Natural killer cell (primary cell): ENCODE results near the gene HOXA7. TPM values are rescaled to one million over a fixed set of nuclear protein-coding genes. Genes with fewer than 3 reads are reported as not detected.
A peak's percentile ranks its signal among the peaks of the same experiment; 100 is the strongest.

Experiments used
- ATAC-seq, 3 donors: fragments of 150-1000 bp in 2 of 3; fragments of 200-7000 bp in 1 of 3; cut with Tn5 transposase; 1 replicate in 1 of 3; 2 replicates in 2 of 3; pipeline ENCODE4 v1.10.0; 2021; ENCODE audit warnings: mild to moderate bottlenecking in 2 of 3, moderate library complexity in 2 of 3
- DNase-seq, 2 donors: peaks; one replicate each; pipeline versions ENCODE4 v3.0.0 to v3.0.0-alpha.2; 2013 to 2021; ENCODE audit warnings: mixed read lengths in 1 of 2
- H3K27ac ChIP-seq: one replicate; pipeline ENCODE4 v1.5.1; 2013; ENCODE audit warnings: mild to moderate bottlenecking, low read length
- H3K27me3 ChIP-seq: one replicate; pipeline ENCODE4 v1.6.1; 2013; ENCODE audit warnings: low read length; ENCODE audit not compliant: control insufficient read depth, insufficient read depth
- H3K36me3 ChIP-seq: one replicate; pipeline ENCODE4 v1.6.1; 2013; ENCODE audit warnings: low read length; ENCODE audit not compliant: control insufficient read depth, insufficient read depth
- H3K4me1 ChIP-seq: one replicate; pipeline ENCODE4 v1.6.1; 2013; ENCODE audit warnings: low read length; ENCODE audit not compliant: control insufficient read depth, insufficient read depth
- H3K4me3 ChIP-seq: one replicate; pipeline ENCODE4 v1.5.1; 2013; ENCODE audit warnings: low read length
- H3K9me3 ChIP-seq: one replicate; pipeline ENCODE4 v1.6.1; 2013; ENCODE audit warnings: low read length; ENCODE audit not compliant: control insufficient read depth, insufficient read depth
- H3K27ac Mint-ChIP-seq, 2 donors: one replicate each; pipeline ENCODE4 v1.8.0; 2022; ENCODE audit warnings: mild to moderate bottlenecking in 2 of 2, mixed read lengths in 2 of 2, moderate library complexity in 1 of 2
- H3K27me3 Mint-ChIP-seq, 2 donors: one replicate each; pipeline ENCODE4 v1.8.0; 2022; ENCODE audit warnings: low read depth in 2 of 2, mixed read lengths in 2 of 2
- H3K36me3 Mint-ChIP-seq: one replicate; pipeline ENCODE4 v1.8.0; 2022; ENCODE audit warnings: mixed read lengths
- H3K4me1 Mint-ChIP-seq, 2 donors: one replicate each; pipeline ENCODE4 v1.8.0; 2022; ENCODE audit warnings: mixed read lengths in 2 of 2
- H3K4me3 Mint-ChIP-seq: one replicate; pipeline ENCODE4 v1.8.0; 2022; ENCODE audit warnings: mild to moderate bottlenecking, moderate library complexity, mixed read lengths
- H3K9me3 Mint-ChIP-seq, 2 donors: one replicate each; pipeline ENCODE4 v1.8.0; 2022; ENCODE audit warnings: mixed read lengths in 2 of 2
- CTCF ChIP-seq: fragments of 200-600 bp; IDR thresholded peaks from one replicate; pipeline ENCODE4 v1.8.0; 2022; ENCODE audit warnings: antibody characterized with exemption
- WGBS: methylation state at CpG from one replicate; pipeline ENCODE4 v1.1.7; 2013; ENCODE audit warnings: missing lambda C conversion rate; ENCODE audit not compliant: insufficient coverage; 5-methylcytosine and 5-hydroxymethylcytosine counted together
- intact Hi-C: fragments of 100-400 bp; cut with micrococcal nuclease; formaldehyde crosslinking; loops from one replicate; pipeline ENCODE4 v1.14.2; 2022
- total RNA-seq, 4 donors: library from RNA; stranded (reverse); fragments of 120-200 nt in 1 of 4; gene quantifications; one replicate each; pipeline versions ENCODE4 v1.2.3 to v1.2.4, GENCODE V29; 2013 to 2022

HOXA7 gene
- total RNA-seq, 3 donors from 2014 or later (not counting 1 experiment from before 2014, with no cell fraction given) = not detected

GRCh38 chr7:27191833-27192545, 35.5 kb upstream of the HOXA7 start:
- intact Hi-C loops = no loop called here
- peaks cover 93% of the 10 kb centered on the region for H3K27me3 ChIP-seq
- Mint-ChIP-seq H3K4me1 (peaks cover 37 to 42% of the 10 kb centered on the region in 2 donors), H3K9me3 (no peaks in the 10 kb centered on the region), H3K27me3 (peaks cover 79 to 91% of the 10 kb centered on the region in 2 donors), H3K36me3 (no peaks in the 10 kb centered on the region), H3K4me3 (peak overlapping the region; percentile 55), H3K27ac (no peak overlapping the region)
- ATAC-seq (no peak), DNase-seq (peak in 1 of 2 donors; percentile 14)
- no peak for TF ChIP-seq CTCF
- H3K4me1 ChIP-seq = peaks cover 44% of the 10 kb centered on the region
- H3K4me3 ChIP-seq = no peak overlapping the region
- WGBS = 16% methylated on average over 42 of the region's 42 CpGs
- no peaks in the 10 kb centered on the region for H3K36me3 ChIP-seq
- no peak overlapping the region for H3K27ac ChIP-seq
- no peaks in the 10 kb centered on the region for H3K9me3 ChIP-seq

- H3K9me3 Mint-ChIP-seq = no peaks in the 10 kb centered on the region
- Histone ChIP-seq H3K9me3 (no peaks in the 10 kb centered on the region), H3K36me3 (no peaks in the 10 kb centered on the region), H3K4me1 (peaks cover 44% of the 10 kb centered on the region), H3K27me3 (peaks cover 92% of the 10 kb centered on the region), H3K27ac (no peak overlapping the region), H3K4me3 (no peak overlapping the region)
- no peak for TF ChIP-seq CTCF
- H3K4me1 Mint-ChIP-seq = peaks cover 39 to 42% of the 10 kb centered on the region in 2 donors
- 42% methylated on average over 15 of the region's 15 CpGs for WGBS
- DNase-seq (peak in 1 of 2 donors; percentile 11), ATAC-seq (no peak)
- H3K27me3 Mint-ChIP-seq = peaks cover 80 to 92% of the 10 kb centered on the region in 2 donors
- no peaks in the 10 kb centered on the region for H3K36me3 Mint-ChIP-seq
- H3K27ac Mint-ChIP-seq = no peak overlapping the region
- intact Hi-C loops = no loop called here
- peak overlapping the region; percentile 45 for H3K4me3 Mint-ChIP-seq
Measured at GRCh38 chr7:27191161-27191731, 34.8 kb upstream of the HOXA7 start.

- Mint-ChIP-seq H3K4me1 (peaks cover 48 to 50% of the 10 kb centered on the region in 2 donors), H3K36me3 (no peaks in the 10 kb centered on the region), H3K4me3 (peak overlapping the region; percentile 85), H3K9me3 (no peaks in the 10 kb centered on the region), H3K27me3 (peaks cover 82 to 92% of the 10 kb centered on the region in 2 donors), H3K27ac (no peak overlapping the region)
- intact Hi-C loops = loop anchor here (5.0 kb wide), 1 partner anchor 38 kb away; the partner anchor contains the start of gene HOXA3
- H3K9me3 ChIP-seq = no peaks in the 10 kb centered on the region
- H3K27me3 ChIP-seq = peaks cover 93% of the 10 kb centered on the region
- H3K4me1 ChIP-seq = peaks cover 53% of the 10 kb centered on the region
- no peak overlapping the region for H3K27ac ChIP-seq
- ATAC-seq (no peak), DNase-seq (peak in 1 of 2 donors; percentile 10)
- WGBS = 52% methylated on average over 7 of the region's 7 CpGs
- H3K36me3 ChIP-seq = no peaks in the 10 kb centered on the region
- no peak for TF ChIP-seq CTCF
- no peak overlapping the region for H3K4me3 ChIP-seq
Measured at GRCh38 chr7:27189997-27190748, 33.7 kb upstream of the HOXA7 start.
